HCT116 (cell line): ENCODE measurements around the gene TMEM89.

ENCODE experiments used
- ELF1 ChIP-seq: IDR thresholded peaks from 2 replicates; pipeline ENCODE4 v1.6.1; 2012; ENCODE audit warnings: low read depth, borderline replicate concordance
- POLR2AphosphoS5 ChIP-seq: IDR thresholded peaks from 2 replicates; pipeline ENCODE4 v1.6.1; 2011; ENCODE audit warnings: mild to moderate bottlenecking, low read depth, low read length, moderate library complexity
- TCF7L2 ChIP-seq: IDR thresholded peaks from 2 replicates; pipeline ENCODE4 v1.7.0; 2011; ENCODE audit warnings: borderline replicate concordance, inconsistent platforms; ENCODE audit not compliant: insufficient read depth, insufficient read length; ENCODE audit errors: extremely low read depth
- TF ChIP-seq, protein P1 (sequence below), 3 experiments: fragments of 200-600 bp in 1 of 3; sonication (generic) in 1 of 3; IDR thresholded peaks in 2 of 3; conservative IDR thresholded peaks in 1 of 3; 2 replicates each; pipeline ENCODE4 v1.5.1; 2012 to 2017; ENCODE audit warnings: low read depth in 2 of 3, low read length in 2 of 3, antibody characterized with exemption in 1 of 3, borderline replicate concordance in 1 of 3, control low read depth in 1 of 3, mild to moderate bottlenecking in 1 of 3, mixed read lengths in 1 of 3, mixed run types in 1 of 3, moderate library complexity in 1 of 3; ENCODE audit not compliant: insufficient read depth in 1 of 3
- TF ChIP-seq, protein P2 (sequence below): IDR thresholded peaks from 2 replicates; pipeline ENCODE4 v1.6.1; 2012

DNA sequence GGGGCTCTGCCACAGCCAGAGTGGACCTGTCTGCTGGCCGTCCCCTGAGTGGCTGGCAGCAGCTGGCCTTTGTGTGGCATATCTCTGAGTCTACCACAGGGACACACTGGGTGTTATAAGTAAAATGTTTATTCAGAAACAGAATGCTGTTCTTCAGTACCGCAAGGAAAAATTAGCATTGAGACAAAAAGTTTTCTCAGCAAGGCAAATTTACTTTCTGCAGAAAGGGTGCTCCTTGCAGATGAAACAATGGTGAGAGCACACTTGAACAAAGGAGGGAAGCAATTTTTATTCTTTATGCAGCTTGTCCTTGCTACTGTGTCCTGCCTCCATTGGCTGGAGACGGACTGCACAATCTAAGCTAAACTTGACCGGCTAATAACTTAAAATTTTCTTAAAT, 4.0 kb downstream of the TMEM89 start:
- TF ChIP-seq, protein P1, sequence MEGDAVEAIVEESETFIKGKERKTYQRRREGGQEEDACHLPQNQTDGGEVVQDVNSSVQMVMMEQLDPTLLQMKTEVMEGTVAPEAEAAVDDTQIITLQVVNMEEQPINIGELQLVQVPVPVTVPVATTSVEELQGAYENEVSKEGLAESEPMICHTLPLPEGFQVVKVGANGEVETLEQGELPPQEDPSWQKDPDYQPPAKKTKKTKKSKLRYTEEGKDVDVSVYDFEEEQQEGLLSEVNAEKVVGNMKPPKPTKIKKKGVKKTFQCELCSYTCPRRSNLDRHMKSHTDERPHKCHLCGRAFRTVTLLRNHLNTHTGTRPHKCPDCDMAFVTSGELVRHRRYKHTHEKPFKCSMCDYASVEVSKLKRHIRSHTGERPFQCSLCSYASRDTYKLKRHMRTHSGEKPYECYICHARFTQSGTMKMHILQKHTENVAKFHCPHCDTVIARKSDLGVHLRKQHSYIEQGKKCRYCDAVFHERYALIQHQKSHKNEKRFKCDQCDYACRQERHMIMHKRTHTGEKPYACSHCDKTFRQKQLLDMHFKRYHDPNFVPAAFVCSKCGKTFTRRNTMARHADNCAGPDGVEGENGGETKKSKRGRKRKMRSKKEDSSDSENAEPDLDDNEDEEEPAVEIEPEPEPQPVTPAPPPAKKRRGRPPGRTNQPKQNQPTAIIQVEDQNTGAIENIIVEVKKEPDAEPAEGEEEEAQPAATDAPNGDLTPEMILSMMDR (IDR thresholded peaks at IDR 0.05 in 2 of 3, conservative IDR thresholded peaks at IDR 0.05 in 1 of 3; ENCODE audit: borderline replicate concordance in 1 of 3, insufficient read depth in 1 of 3, low read depth in 2 of 3, low read length in 2 of 3): no peak
- no peak for TF ChIP-seq ELF1
- TF ChIP-seq POLR2AphosphoS5: no peak
- TF ChIP-seq TCF7L2: no peak
- TF ChIP-seq, protein P2, sequence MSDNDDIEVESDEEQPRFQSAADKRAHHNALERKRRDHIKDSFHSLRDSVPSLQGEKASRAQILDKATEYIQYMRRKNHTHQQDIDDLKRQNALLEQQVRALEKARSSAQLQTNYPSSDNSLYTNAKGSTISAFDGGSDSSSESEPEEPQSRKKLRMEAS: no peak
